DOHH2 (cell line): ENCODE data around the gene DEFB123.

Experiments used
- H3F3A ChIP-seq: fragments of 200-600 bp; sonication (generic), shearing (Covaris generic); 2 replicates; pipeline ENCODE4 v1.6.0; 2016; ENCODE audit warnings: antibody characterized with exemption, mild to moderate bottlenecking; ENCODE audit not compliant: control insufficient read depth, insufficient read depth
- H3K27ac ChIP-seq: fragments of 200-600 bp; sonication (generic); 2 replicates; pipeline ENCODE4 v1.5.1; 2014; ENCODE audit warnings: low read depth, mild to moderate bottlenecking, low read length, moderate library complexity
- H3K27me3 ChIP-seq: fragments of 200-600 bp; sonication (generic); 2 replicates; pipeline ENCODE4 v1.6.1; 2014; ENCODE audit warnings: mild to moderate bottlenecking, low read length, mixed read lengths; ENCODE audit not compliant: control insufficient read depth
- H3K36me3 ChIP-seq: fragments of 200-600 bp; sonication (generic); 2 replicates; pipeline ENCODE4 v1.6.1; 2014; ENCODE audit warnings: mild to moderate bottlenecking, low read length, moderate library complexity, mixed read lengths; ENCODE audit not compliant: control insufficient read depth
- H3K4me1 ChIP-seq: fragments of 200-600 bp; sonication (generic); 2 replicates; pipeline ENCODE4 v1.6.1; 2014; ENCODE audit warnings: mild to moderate bottlenecking, low read length, mixed read lengths; ENCODE audit not compliant: control insufficient read depth
- H3K4me2 ChIP-seq: fragments of 200-600 bp; sonication (generic); 2 replicates; pipeline ENCODE4 v1.6.0; 2014; ENCODE audit warnings: mild to moderate bottlenecking, low read length, moderate library complexity
- H3K4me3 ChIP-seq: fragments of 200-600 bp; sonication (generic); 2 replicates; pipeline ENCODE4 v1.5.1; 2014; ENCODE audit warnings: mild to moderate bottlenecking, low read length, mixed read lengths
- H3K79me2 ChIP-seq: fragments of 200-600 bp; sonication (generic); 2 replicates; pipeline ENCODE4 v1.6.1; 2014; ENCODE audit warnings: mild to moderate bottlenecking, low read length, mixed read lengths; ENCODE audit not compliant: control insufficient read depth
- H3K9me2 ChIP-seq: fragments of 200-600 bp; sonication (generic); replicated peaks from 2 replicates; pipeline ENCODE4 v1.6.1; 2014; ENCODE audit warnings: mild to moderate bottlenecking, low read length, mixed read lengths; ENCODE audit not compliant: control insufficient read depth
- H3K9me3 ChIP-seq: fragments of 200-600 bp; sonication (generic); 2 replicates; pipeline ENCODE4 v1.6.1; 2014; ENCODE audit warnings: antibody characterized with exemption, low read length, mixed read lengths; ENCODE audit not compliant: control insufficient read depth, insufficient read depth
- H4K20me1 ChIP-seq: fragments of 200-600 bp; sonication (generic); 2 replicates; pipeline ENCODE4 v1.6.0; 2014; ENCODE audit warnings: low read depth, mild to moderate bottlenecking, antibody characterized with exemption, low read length, moderate library complexity; ENCODE audit not compliant: control insufficient read depth, insufficient read depth
- EZH2phosphoT487 ChIP-seq: fragments of 200-600 bp; sonication (generic); IDR thresholded peaks from 2 replicates; pipeline ENCODE4 v1.6.1; 2017; ENCODE audit warnings: borderline replicate concordance, mild to moderate bottlenecking, antibody characterized with exemption, low read length, moderate library complexity, mixed read lengths
- TF ChIP-seq, protein P1 (sequence below): fragments of 200-600 bp; sonication (generic); IDR thresholded peaks from one replicate; pipeline ENCODE4 v1.5.1; 2014; ENCODE audit warnings: antibody characterized with exemption, mild to moderate bottlenecking, low read depth, low read length; ENCODE audit not compliant: poor library complexity, severe bottlenecking

DEFB123 gene, protein sequence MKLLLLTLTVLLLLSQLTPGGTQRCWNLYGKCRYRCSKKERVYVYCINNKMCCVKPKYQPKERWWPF

DNA sequence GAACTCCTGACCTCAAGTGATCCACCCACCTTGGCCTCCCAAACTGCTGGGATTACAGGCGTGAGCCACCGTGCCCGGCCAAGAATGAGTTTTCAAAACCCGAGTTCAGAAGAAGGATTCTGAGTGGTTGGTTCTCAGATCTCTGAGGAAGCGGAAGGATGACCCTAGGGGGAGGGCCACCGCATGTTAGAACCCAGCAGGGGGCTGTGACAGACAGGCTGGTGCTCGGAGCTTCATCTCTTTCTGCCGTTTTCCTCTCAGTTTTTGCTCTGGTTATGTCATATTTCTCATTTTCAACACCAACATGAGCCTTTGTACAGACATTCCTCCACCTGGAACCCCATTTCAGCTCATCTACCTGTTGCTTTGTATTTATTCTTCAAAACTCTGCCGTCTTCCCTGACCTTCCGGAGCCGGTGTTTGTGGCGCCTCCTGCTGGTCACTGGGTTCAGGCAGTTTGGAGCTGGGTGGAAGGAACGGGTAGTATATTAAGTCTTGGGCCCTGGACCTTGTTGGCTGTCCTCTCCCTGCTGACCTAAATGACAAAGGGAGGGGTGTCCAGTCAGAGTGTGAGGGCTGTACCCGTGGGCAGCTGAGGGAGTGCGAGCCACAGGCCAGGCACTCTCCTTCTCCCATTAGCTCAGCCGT lies at the start of gene DEFB123:
Gene DEFB123, plus strand, starts transcription at position 621 of the 648 bp plus-strand sequence. CDS start 67 bp downstream, outside the sequence.
- Histone ChIP-seq H3K27me3 (no peaks in the 10 kb centered on the region), H3K9me3 (no peaks in the 10 kb centered on the region), H3K4me2 (no peak within 1 kb of the TSS), H3K9me2 (no peaks in the 10 kb centered on the region), H3F3A (no peaks in the 10 kb centered on the region), H4K20me1 (no peaks in the 10 kb centered on the region), H3K79me2 (no peaks in the 10 kb centered on the region), H3K36me3 (no peaks in the 10 kb centered on the region), H3K4me1 (no peaks in the 10 kb centered on the region), H3K27ac (no peak within 1 kb of the TSS), H3K4me3 (no peak within 1 kb of the TSS)
- TF ChIP-seq, protein P1, sequence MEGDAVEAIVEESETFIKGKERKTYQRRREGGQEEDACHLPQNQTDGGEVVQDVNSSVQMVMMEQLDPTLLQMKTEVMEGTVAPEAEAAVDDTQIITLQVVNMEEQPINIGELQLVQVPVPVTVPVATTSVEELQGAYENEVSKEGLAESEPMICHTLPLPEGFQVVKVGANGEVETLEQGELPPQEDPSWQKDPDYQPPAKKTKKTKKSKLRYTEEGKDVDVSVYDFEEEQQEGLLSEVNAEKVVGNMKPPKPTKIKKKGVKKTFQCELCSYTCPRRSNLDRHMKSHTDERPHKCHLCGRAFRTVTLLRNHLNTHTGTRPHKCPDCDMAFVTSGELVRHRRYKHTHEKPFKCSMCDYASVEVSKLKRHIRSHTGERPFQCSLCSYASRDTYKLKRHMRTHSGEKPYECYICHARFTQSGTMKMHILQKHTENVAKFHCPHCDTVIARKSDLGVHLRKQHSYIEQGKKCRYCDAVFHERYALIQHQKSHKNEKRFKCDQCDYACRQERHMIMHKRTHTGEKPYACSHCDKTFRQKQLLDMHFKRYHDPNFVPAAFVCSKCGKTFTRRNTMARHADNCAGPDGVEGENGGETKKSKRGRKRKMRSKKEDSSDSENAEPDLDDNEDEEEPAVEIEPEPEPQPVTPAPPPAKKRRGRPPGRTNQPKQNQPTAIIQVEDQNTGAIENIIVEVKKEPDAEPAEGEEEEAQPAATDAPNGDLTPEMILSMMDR = peak; percentile 75
- TF ChIP-seq EZH2phosphoT487 = no peak

DNA sequence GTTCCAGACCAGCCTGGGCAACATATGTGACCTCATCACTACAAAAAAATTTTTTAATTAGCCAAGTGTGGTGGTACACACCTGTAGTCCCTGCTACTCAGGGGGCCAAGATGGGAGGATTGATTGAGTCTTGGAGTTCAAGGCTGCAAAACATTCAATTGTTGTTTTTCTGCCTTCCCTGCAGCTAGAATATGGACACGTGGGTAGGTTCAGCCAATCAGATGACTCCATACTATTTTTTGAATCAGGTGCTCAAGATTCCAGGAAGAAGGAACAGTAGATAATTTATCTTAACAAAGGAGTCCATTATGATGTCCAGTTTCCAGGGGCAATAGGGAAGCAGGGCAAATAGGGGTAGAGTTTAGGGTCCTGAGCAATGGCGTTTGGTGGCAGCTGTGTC lies 47.6 kb upstream of the DEFB123 start:
- H3K9me3 ChIP-seq = no peaks in the 10 kb centered on the region
- H3K4me2 ChIP-seq = no peak overlapping the region
- no peaks in the 10 kb centered on the region for H4K20me1 ChIP-seq
- H3F3A ChIP-seq = no peaks in the 10 kb centered on the region
- no peaks in the 10 kb centered on the region for H3K27me3 ChIP-seq
- H3K4me3 ChIP-seq = no peak overlapping the region
- no peaks in the 10 kb centered on the region for H3K79me2 ChIP-seq
- no peaks in the 10 kb centered on the region for H3K9me2 ChIP-seq
- no peaks in the 10 kb centered on the region for H3K4me1 ChIP-seq
- H3K27ac ChIP-seq = no peak overlapping the region
- TF ChIP-seq, protein P1 = no peak
- TF ChIP-seq EZH2phosphoT487 = no peak
- no peaks in the 10 kb centered on the region for H3K36me3 ChIP-seq

DNA sequence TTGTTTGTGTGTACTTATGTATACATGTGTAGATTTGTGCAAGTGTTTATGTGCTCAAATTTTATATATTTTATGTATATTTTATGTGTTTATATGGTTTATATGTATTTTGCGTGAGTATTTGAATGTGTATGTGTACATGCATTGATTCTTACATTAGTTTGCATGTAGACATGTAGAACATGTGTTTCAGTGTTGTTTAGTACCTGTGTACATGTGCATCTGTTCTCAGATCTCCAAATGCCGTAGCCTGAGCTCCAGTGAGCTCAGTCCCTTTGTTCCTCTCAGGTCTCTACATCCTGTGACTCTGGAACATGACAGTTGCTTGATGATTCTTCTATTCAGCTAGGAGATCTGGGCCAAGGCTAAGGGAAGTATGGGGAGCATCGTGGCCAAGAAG lies 45.5 kb upstream of the DEFB123 start:
- H3K4me2 ChIP-seq = no peak overlapping the region
- no peaks in the 10 kb centered on the region for H3K9me2 ChIP-seq
- no peaks in the 10 kb centered on the region for H3K79me2 ChIP-seq
- H4K20me1 ChIP-seq = no peaks in the 10 kb centered on the region
- no peak overlapping the region for H3K27ac ChIP-seq
- H3K4me3 ChIP-seq = no peak overlapping the region
- no peaks in the 10 kb centered on the region for H3K9me3 ChIP-seq
- H3K36me3 ChIP-seq = no peaks in the 10 kb centered on the region
- no peaks in the 10 kb centered on the region for H3K27me3 ChIP-seq
- TF ChIP-seq, protein P1 = no peak
- TF ChIP-seq EZH2phosphoT487 = no peak
- H3F3A ChIP-seq = no peaks in the 10 kb centered on the region
- no peaks in the 10 kb centered on the region for H3K4me1 ChIP-seq
